Loucy (cell line): Measurements from ENCODE around the gene DHX40.

Experiments
- EZH2phosphoT487 ChIP-seq: fragments of 200-600 bp; IDR thresholded peaks from 2 replicates; pipeline ENCODE4 v1.6.1; 2018; ENCODE audit warnings: antibody characterized with exemption, mild to moderate bottlenecking, moderate library complexity, borderline replicate concordance
- TF ChIP-seq, protein P1 (sequence below): fragments of 200-600 bp; sonication (generic); conservative IDR thresholded peaks from 2 replicates; pipeline ENCODE4 v1.5.1; 2014; ENCODE audit warnings: mild to moderate bottlenecking, antibody characterized with exemption, low read length

GRCh38 chr17:59601130-59601529 is 35.7 kb downstream of the DHX40 start:
- TF ChIP-seq, protein P1, sequence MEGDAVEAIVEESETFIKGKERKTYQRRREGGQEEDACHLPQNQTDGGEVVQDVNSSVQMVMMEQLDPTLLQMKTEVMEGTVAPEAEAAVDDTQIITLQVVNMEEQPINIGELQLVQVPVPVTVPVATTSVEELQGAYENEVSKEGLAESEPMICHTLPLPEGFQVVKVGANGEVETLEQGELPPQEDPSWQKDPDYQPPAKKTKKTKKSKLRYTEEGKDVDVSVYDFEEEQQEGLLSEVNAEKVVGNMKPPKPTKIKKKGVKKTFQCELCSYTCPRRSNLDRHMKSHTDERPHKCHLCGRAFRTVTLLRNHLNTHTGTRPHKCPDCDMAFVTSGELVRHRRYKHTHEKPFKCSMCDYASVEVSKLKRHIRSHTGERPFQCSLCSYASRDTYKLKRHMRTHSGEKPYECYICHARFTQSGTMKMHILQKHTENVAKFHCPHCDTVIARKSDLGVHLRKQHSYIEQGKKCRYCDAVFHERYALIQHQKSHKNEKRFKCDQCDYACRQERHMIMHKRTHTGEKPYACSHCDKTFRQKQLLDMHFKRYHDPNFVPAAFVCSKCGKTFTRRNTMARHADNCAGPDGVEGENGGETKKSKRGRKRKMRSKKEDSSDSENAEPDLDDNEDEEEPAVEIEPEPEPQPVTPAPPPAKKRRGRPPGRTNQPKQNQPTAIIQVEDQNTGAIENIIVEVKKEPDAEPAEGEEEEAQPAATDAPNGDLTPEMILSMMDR: no peak
- TF ChIP-seq EZH2phosphoT487: no peak
